Right lobe of liver (tissue), 4 donors: Measurements from ENCODE around the gene CHKB.

Source experiments
- POLR2A ChIP-seq: fragments of 450-650 bp; IDR thresholded peaks from one replicate; pipeline ENCODE4 v1.6.1; 2017; ENCODE audit warnings: antibody characterized with exemption, mild to moderate bottlenecking
- TF ChIP-seq, protein P1 (sequence below), 4 donors: fragments of 200-600 bp in 3 of 4; fragments of 450-650 bp in 1 of 4; IDR thresholded peaks; one replicate each; pipeline versions ENCODE4 v1.5.1 to v1.8.0; 2016 to 2022; ENCODE audit warnings: antibody characterized with exemption in 4 of 4, mild to moderate bottlenecking in 2 of 4
- donor health status: DM: no; HTN: no; CAD: no.
- donor health status: DM: no; HTN: no; CAD: no.
- donor health status: DM: no; HTN: yes; CAD: no.

GRCh38 chr22:50595189-50595588 is 12.5 kb upstream of the CHKB start:
- TF ChIP-seq, protein P1, sequence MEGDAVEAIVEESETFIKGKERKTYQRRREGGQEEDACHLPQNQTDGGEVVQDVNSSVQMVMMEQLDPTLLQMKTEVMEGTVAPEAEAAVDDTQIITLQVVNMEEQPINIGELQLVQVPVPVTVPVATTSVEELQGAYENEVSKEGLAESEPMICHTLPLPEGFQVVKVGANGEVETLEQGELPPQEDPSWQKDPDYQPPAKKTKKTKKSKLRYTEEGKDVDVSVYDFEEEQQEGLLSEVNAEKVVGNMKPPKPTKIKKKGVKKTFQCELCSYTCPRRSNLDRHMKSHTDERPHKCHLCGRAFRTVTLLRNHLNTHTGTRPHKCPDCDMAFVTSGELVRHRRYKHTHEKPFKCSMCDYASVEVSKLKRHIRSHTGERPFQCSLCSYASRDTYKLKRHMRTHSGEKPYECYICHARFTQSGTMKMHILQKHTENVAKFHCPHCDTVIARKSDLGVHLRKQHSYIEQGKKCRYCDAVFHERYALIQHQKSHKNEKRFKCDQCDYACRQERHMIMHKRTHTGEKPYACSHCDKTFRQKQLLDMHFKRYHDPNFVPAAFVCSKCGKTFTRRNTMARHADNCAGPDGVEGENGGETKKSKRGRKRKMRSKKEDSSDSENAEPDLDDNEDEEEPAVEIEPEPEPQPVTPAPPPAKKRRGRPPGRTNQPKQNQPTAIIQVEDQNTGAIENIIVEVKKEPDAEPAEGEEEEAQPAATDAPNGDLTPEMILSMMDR (IDR thresholded peaks at IDR 0.05), result no peak
- no peak for TF ChIP-seq POLR2A
